ENCODE results near the gene B3GNT9.
"Not testable (repeated sequence)": the region's sequence is repeated elsewhere in the genome, so short reads cannot be mapped to it uniquely, and the experiment has no call there.

Gene B3GNT9

GRCh38 chr16:67128417-67128816, 22.4 kb downstream of the B3GNT9 start:
- TF ChIP-seq, protein P1, sequence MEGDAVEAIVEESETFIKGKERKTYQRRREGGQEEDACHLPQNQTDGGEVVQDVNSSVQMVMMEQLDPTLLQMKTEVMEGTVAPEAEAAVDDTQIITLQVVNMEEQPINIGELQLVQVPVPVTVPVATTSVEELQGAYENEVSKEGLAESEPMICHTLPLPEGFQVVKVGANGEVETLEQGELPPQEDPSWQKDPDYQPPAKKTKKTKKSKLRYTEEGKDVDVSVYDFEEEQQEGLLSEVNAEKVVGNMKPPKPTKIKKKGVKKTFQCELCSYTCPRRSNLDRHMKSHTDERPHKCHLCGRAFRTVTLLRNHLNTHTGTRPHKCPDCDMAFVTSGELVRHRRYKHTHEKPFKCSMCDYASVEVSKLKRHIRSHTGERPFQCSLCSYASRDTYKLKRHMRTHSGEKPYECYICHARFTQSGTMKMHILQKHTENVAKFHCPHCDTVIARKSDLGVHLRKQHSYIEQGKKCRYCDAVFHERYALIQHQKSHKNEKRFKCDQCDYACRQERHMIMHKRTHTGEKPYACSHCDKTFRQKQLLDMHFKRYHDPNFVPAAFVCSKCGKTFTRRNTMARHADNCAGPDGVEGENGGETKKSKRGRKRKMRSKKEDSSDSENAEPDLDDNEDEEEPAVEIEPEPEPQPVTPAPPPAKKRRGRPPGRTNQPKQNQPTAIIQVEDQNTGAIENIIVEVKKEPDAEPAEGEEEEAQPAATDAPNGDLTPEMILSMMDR (IDR thresholded peaks at IDR 0.05): no peak
- Mint-ChIP-seq H3K4me1 (no peaks in the 10 kb centered on the region), H3K27me3 (ENCODE audit: low read depth, poor library complexity) (no peaks in the 10 kb centered on the region), H3K9me3 (no peaks in the 10 kb centered on the region), H3K4me3 (no peak overlapping the region), H3K36me3 (ENCODE audit: low read depth) (peaks cover 35% of the 10 kb centered on the region), H3K27ac (peak overlapping the region; percentile 63)
- no peak for DNase-seq

DNA sequence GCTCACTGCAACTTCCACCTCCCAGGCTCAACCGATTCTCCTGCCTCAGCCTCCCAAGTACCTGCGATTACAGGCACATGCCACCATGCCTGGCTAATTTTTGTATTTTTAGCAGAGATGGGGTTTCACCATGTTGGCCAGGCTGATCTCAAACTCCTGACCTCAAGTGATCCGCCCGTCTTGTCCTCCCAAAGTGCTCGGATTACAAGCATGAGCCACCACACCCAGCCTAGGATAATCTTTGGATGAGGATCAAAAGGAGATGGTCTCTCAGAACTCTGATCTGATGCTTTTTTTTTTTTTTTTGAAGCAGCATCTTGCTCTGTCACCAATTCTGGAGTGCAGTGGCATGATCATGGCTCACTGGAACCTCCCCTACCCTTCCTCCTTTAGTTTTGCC, 28.0 kb downstream of the B3GNT9 start:
- not testable (repeated sequence) for H3K27ac Mint-ChIP-seq; H3K27me3 Mint-ChIP-seq (ENCODE audit: low read depth, poor library complexity); H3K4me3 Mint-ChIP-seq; DNase-seq; H3K4me1 Mint-ChIP-seq; H3K9me3 Mint-ChIP-seq
- peaks cover 42% of the 10 kb centered on the region for H3K36me3 Mint-ChIP-seq (ENCODE audit: low read depth)

GRCh38 chr16:67120025-67120424, 30.8 kb downstream of the B3GNT9 start:
- Mint-ChIP-seq H3K9me3 (no peaks in the 10 kb centered on the region), H3K27ac (peak overlapping the region; percentile 48), H3K36me3 (ENCODE audit: low read depth) (peaks cover 41% of the 10 kb centered on the region), H3K4me3 (no peak overlapping the region), H3K27me3 (ENCODE audit: low read depth, poor library complexity) (no peaks in the 10 kb centered on the region), H3K4me1 (peaks cover 2% of the 10 kb centered on the region)
- TF ChIP-seq, protein P1 (IDR thresholded peaks at IDR 0.05): no peak
- no peak for DNase-seq

GRCh38 chr16:67117716-67118115, 33.1 kb downstream of the B3GNT9 start:
- TF ChIP-seq, protein P1 (IDR thresholded peaks at IDR 0.05): no peak
- no peak for DNase-seq
- no peak overlapping the region for H3K27ac Mint-ChIP-seq
- H3K4me1 Mint-ChIP-seq: peaks cover 7% of the 10 kb centered on the region
- H3K27me3 Mint-ChIP-seq (ENCODE audit: low read depth, poor library complexity): no peaks in the 10 kb centered on the region
- peaks cover 34% of the 10 kb centered on the region for H3K36me3 Mint-ChIP-seq (ENCODE audit: low read depth)
- H3K4me3 Mint-ChIP-seq: no peak overlapping the region
- H3K9me3 Mint-ChIP-seq: no peaks in the 10 kb centered on the region

- H3K36me3 Mint-ChIP-seq (ENCODE audit: low read depth): peaks cover 33% of the 10 kb centered on the region
- H3K9me3 Mint-ChIP-seq: no peaks in the 10 kb centered on the region
- no peak overlapping the region for H3K4me3 Mint-ChIP-seq
- H3K4me1 Mint-ChIP-seq: peaks cover 7% of the 10 kb centered on the region
- no peak overlapping the region for H3K27ac Mint-ChIP-seq
- no peaks in the 10 kb centered on the region for H3K27me3 Mint-ChIP-seq (ENCODE audit: low read depth, poor library complexity)
- TF ChIP-seq, protein P1 (IDR thresholded peaks at IDR 0.05): no peak
- no peak for DNase-seq
Measured at GRCh38 chr16:67116388-67117311, 34.1 kb downstream of the B3GNT9 start.

DNA sequence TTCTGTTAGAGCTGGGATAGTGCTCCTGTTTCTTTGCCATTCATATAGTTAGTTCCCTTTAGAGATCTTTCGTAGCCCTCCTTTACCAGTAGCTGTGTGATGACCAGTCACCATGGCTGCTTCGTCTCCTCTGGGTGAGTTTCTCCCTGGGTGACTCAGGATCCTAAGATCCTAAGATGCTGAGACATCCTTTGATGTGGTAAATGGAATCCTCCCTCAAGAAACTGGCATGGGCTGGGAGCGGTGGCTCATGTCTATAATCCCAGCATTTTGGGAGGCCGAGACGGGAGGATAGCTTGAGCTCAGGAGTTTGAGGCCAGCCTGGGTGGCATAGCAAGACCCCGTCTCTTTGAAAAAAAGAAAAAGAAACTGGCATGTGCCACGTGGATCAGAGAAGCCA, 35.2 kb downstream of the B3GNT9 start:
- TF ChIP-seq, protein P1 (IDR thresholded peaks at IDR 0.05): no peak
- Mint-ChIP-seq H3K4me1 (peaks cover 17% of the 10 kb centered on the region), H3K36me3 (ENCODE audit: low read depth) (peaks cover 28% of the 10 kb centered on the region), H3K27me3 (ENCODE audit: low read depth, poor library complexity) (no peaks in the 10 kb centered on the region), H3K9me3 (no peaks in the 10 kb centered on the region), H3K27ac (no peak overlapping the region), H3K4me3 (no peak overlapping the region)
- DNase-seq: no peak
